ENCODE measurements around the gene CHST11.
A peak's percentile ranks its signal among the peaks of the same experiment; 100 is the strongest.

Gene CHST11

GRCh38 chr12:104585448-104586055 is 128.8 kb downstream of the CHST11 start:
- DNase-seq (ENCODE audit: low read depth), result no peak

- DNase-seq (ENCODE audit: low read depth), result no peak
Observed at GRCh38 chr12:104586351-104586919, 129.7 kb downstream of the CHST11 start.

DNA sequence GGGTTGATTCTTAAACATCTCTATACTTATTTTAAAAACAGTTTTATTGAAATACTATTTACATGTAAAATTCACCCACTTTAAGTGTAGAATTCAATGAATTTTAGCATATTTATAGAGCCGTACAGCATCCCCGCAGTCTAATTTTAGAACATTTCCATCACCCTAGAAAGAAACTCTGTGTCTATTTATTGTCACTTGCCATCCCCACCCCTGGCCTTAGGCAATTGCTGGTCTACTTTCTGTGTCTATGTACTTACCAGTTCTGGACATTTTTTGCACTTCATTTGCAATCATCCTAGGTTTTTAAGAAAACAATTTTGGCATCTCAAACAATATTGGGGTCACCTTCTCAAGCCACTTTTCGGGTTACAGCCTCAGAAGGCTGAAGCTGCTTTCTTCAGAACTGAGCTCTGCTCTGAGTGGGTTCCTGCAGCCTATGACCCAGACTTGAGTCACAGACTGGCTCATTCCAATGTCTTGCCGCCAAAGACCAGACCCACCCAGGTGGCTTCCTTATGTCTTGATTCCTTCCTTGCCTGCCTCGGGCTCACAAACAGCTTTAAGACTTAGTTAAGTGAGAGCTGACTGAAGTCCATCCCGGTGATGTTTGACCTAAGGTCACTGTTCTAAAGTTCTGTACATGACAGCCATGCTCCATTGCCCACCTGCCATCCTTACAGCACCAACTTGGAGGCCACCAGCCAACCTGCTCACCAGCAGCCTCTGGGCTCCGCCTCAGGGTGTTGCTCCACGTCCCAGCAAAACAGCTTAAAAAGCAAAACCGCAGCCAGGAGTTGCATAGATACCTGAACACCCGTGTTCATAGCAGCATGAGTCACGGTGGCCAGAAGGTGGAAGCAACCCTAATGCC is 131.5 kb downstream of the CHST11 start:
- DNase-seq (ENCODE audit: low read depth), result peak; percentile 31

- no peak for DNase-seq (ENCODE audit: low read depth)
Observed at GRCh38 chr12:104588921-104589590, 132.3 kb downstream of the CHST11 start.

GRCh38 chr12:104590022-104590421 is 133.3 kb downstream of the CHST11 start:
- no peak for DNase-seq (ENCODE audit: low read depth)

DNA sequence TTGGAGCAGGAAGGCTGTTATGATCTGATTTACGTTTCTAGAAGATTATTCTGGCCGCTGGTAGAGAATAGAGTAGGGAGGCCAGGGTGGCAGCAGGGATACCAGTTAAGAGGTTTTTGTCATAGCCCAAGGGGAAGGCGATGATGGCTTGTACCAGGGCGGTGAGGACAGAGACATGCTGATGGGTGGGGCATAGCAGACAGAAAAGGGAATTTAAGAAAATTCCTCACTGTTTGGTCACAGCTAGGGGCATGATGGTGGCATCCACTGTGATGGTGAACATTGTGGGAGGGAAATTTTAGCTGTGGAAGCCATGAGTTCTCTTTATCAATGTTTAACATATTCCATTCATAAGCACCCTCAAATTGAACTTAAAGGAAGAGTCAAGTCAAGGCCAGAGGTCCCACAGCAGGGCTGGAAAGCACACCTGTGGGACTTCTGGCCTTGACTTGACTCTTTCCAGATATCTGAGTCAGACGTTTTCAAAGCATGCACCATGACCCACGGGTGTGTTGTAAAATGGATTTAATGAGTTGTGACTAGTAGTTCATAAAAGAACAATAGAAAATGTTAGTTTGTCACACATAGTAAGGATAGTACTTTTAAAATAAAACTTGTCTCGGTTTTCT is 134.6 kb downstream of the CHST11 start:
- no peak for DNase-seq (ENCODE audit: low read depth)

GRCh38 chr12:104593482-104593881 is 136.7 kb downstream of the CHST11 start:
- DNase-seq (ENCODE audit: low read depth), result no peak

- DNase-seq (ENCODE audit: low read depth), result peak; percentile 92
Observed at GRCh38 chr12:104596134-104596799, 139.5 kb downstream of the CHST11 start.

- no peak for DNase-seq (ENCODE audit: low read depth)
Observed at GRCh38 chr12:104596898-104597843, 140.4 kb downstream of the CHST11 start.

DNA sequence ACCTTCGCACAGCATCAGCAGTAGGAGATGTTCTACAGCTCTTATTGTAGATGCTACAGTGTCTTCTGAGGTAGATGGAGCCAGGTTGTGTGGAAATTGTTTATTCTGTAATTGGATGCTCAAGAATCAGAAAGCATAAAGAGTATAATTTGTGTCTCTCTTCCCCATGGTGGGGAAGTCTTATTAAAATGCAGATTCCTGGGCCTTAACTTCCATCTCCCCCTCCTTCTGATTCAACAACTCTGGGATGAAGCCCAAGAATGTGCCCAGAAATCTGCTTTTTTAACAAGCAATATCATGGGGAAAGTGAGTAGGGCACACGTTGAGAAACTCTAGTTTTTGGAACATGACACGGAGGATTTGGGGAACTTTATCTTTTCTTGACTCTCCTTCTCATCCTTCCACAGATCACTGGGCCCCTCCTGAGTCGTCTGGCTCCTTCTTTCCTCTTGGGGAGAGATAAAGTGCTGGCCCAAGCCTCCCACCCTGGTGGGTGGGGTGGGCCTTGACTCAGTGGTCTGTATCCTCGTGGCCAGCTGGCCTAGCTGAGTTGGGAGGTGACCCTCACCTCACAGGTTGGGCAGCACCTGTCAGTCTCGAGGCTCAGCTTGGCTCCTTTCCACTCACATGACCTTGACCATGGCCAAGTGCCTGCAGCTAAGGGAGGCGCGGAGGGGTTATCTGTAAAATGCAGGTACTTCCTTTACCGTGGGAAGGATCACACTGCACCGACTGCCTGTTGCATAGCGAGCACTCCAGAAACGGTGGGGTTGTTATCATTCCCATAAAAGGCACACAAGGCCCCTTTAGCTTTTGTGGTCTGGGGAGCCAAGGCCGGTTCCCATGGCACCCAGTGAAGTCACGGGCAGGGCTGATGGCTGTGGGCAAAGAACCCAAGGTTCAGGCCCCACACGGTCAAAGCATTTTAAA is 141.9 kb downstream of the CHST11 start:
- DNase-seq (ENCODE audit: low read depth), result no peak

DNA sequence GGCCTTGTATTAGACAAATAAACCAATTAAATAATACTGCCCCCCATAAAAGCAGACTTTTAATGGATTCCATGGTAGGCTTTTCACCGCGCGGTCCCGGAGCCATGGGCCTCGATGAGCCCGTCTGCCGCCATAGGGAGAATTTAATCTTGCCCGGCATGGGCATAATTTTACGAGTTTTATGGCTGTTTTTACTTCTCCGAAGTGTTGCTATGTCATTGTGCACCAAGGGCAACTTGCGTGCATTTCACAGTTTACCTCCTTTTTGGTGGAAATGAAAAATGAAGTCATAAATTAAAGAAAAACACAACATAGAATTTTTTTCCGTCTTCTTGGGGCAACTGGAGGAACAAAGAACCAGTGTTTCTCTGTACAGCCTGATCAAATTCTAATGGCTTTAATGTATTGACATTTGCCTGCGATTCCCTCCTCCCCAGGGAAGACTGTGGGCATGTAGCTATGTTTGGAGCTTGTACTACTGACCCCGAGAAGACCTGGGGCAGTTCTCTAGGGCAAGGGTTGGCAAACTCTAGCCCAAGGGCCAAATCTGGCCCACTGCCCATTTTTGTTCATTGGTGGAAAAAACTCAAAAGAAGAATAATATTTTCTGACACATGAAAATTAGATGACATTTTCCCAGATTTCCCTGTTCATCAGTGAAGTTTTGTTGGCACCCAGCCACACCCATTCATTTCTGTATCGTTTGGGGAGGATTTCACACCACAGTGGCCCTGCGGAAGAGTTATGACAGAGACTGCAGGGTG is 142.7 kb downstream of the CHST11 start:
- DNase-seq (ENCODE audit: low read depth), result no peak

DNA sequence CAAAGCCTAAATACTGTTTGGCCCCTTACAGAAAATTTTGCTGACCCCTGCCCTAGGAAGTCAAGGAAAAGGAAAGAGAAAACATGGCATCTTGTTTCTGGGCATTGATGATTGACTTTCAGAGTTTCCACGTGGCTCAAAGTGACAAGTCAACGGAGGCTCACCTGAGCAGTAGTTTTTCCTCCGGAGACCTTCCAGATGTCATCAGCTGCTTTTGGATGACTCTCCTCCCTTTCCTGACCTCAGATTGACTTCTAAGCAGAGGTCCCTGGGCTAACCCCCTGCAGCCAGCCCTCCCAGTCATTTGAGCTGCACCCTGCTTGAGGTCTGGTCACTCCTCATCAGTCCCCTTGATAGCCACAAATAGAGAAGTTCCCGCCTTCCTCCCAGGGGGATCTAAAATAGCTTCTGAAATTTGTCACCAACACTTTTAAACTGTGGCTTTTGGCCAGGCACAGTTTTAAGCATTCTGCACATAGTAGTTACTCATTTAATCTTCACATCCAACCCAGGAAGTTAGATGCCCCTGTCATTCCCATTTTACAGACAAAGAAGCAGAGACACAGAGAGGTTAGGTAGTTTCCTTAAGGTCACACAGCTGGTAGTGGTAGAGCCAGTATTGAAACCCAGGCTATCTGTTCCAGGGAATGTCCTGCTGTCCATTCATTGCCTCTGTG is 143.4 kb downstream of the CHST11 start:
- DNase-seq (ENCODE audit: low read depth), result no peak

DNA sequence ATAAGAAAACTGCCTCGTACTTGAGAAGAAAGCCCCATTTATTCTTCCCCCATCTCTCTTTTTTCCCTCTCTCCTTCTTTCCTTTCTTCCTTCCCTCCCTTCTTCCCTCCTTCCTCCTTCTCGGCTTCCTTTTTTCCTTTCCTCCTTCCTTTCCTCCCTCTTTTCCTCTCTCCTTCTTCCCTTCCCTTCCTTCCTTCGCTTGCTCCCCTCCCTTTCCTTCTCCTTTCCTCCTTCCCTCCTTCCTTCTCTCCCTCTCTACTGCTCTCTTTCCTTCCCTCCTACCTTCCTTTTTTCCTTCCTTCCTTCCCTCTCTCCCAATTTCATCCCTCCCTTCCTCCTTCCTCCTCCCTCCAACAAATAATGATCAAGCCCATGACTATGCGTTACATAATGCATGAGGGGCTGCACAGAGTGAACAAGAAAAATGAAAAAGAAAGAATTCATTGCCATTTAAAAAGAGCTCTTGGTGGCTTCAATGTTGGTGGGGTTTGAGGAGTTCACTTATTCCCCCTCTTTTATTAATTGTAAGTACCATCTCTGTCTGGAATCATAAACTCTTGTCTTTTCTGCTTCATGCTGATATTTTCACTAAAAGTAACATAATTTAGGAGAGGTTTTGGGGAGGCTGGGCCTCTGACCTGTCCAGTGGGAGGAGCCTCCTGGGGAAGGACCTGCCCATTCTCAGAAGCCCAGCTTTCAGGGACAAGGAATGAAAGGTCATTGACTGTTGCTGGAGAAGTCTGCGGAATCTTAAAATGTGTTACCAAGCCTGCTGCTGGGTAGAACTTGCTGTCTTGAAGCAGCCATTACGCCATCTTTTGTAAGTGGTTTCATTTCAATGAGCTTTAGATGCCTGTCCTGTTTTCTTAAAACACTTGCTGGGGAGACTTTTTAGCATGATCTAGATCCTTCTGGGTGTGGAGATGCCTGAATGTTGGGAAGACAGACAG is 144.3 kb downstream of the CHST11 start:
- no peak for DNase-seq (ENCODE audit: low read depth)

DNA sequence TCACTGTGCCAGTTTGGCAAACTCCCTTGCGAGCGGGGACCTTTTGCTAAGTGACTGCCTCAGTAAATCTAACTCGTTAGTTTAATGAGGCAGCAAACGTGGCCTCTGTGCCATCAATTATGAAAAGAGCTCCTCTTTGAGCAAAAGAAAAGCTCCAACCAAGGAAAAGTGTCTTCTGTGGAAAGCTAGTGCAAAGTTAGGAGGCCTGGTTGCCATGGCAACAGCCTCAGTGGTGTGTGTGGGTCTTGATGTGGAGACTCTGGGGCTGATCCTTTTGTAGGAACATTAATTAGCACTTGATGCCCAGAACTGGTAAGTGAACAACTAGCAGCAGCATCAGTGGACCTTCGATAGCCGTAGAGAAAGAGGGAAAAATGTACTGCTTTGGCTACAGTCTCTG is 145.7 kb downstream of the CHST11 start:
- no peak for DNase-seq (ENCODE audit: low read depth)

DNA sequence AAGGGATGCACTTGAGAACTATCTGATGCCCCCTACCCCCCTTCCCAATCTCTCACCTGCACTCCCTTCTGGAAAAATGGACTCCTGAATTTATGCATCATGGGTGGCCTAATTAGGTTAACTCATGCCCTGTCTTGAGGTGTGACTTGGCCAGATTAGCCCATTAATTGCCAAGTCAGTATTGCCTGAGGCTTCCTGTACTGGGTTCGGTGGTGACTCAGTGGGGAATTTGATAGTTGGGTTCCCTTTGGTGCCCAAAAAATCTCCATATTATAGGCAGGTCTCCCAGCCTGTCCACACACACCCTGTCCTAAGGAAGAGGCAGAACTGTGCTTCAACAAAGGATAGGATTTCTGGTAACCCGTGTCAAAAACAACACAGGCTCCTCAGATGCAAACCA is 146.1 kb downstream of the CHST11 start:
- DNase-seq (ENCODE audit: low read depth), result no peak

DNA sequence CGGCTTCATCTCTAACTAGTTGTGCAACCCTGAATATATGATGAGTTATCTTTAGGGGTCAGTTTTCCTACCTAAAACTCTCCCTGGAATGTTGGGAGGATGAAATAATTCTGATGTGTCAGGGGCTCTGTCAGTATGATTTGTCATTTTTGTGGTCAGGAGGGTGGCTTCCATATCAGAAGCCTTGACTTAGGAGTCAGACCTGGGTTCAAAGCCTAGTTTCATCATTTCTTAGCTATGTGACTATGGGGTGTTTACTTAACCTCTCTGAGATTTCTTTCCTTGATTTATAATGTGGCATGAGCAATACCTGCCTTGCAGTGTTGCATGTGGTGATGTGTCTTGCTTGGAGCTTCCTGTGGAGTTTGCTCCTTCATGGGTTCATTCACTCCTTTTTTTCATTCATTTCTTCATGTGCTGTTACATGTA is 146.8 kb downstream of the CHST11 start:
- no peak for DNase-seq (ENCODE audit: low read depth)

Data from fibroblast of gingiva (primary cell).